ENCODE measurements around the gene YOD1. TPM values are rescaled to one million over a fixed set of nuclear protein-coding genes. Genes with fewer than 3 reads are reported as not detected.
A peak's percentile ranks its signal among the peaks of the same experiment; 100 is the strongest.

Gene YOD1
- total RNA-seq, 1 experiment from 2014 or later = 3.8 TPM

- Histone ChIP-seq H3K27ac (no peak overlapping the region), H3K36me3 (no peaks in the 10 kb centered on the region), H3K4me1 (peaks cover 6% of the 10 kb centered on the region; the same call in 1 of the 2 replicates), H3K27me3 (no peaks in the 10 kb centered on the region), H3K4me3 (no peak overlapping the region), H3K9me3 (replicated peaks) (peaks cover 7% of the 10 kb centered on the region)
- DNase-seq = peak; percentile 44 to 63
Measured at GRCh38 chr1:207004931-207005830, 45.8 kb downstream of the YOD1 start.

- H3K4me1 ChIP-seq = peaks cover 6% of the 10 kb centered on the region; the same call in 1 of the 2 replicates
- peaks cover 7% of the 10 kb centered on the region for H3K9me3 ChIP-seq (replicated peaks)
- no peak for DNase-seq
- H3K27ac ChIP-seq = no peak overlapping the region
- H3K4me3 ChIP-seq = no peak overlapping the region
- H3K36me3 ChIP-seq = no peaks in the 10 kb centered on the region
- H3K27me3 ChIP-seq = no peaks in the 10 kb centered on the region
Measured at GRCh38 chr1:207003210-207003609, 47.8 kb downstream of the YOD1 start.

- H3K27me3 ChIP-seq = no peaks in the 10 kb centered on the region
- no peak overlapping the region for H3K4me3 ChIP-seq
- H3K9me3 ChIP-seq (replicated peaks) = peaks cover 2% of the 10 kb centered on the region
- H3K27ac ChIP-seq = no peak overlapping the region
- peak in 1 of 2 experiments; percentile 19 for DNase-seq
- H3K36me3 ChIP-seq = no peaks in the 10 kb centered on the region
- H3K4me1 ChIP-seq = peaks cover 6% of the 10 kb centered on the region; the same call in 1 of the 2 replicates
Measured at GRCh38 chr1:207002724-207003146, 48.3 kb downstream of the YOD1 start.

GRCh38 chr1:207001492-207002245 is 49.3 kb downstream of the YOD1 start:
- Histone ChIP-seq H3K4me3 (no peak overlapping the region), H3K27ac (no peak overlapping the region), H3K36me3 (no peaks in the 10 kb centered on the region), H3K4me1 (no peaks in the 10 kb centered on the region; the same call in 1 of the 2 replicates), H3K27me3 (no peaks in the 10 kb centered on the region), H3K9me3 (replicated peaks) (no peaks in the 10 kb centered on the region)
- no peak for DNase-seq

GRCh38 chr1:207000651-207001291 is 50.2 kb downstream of the YOD1 start:
- no peaks in the 10 kb centered on the region for H3K9me3 ChIP-seq (replicated peaks)
- no peak overlapping the region for H3K4me3 ChIP-seq
- DNase-seq = peak in 1 of 2 experiments; percentile 30
- no peaks in the 10 kb centered on the region for H3K27me3 ChIP-seq
- no peak overlapping the region for H3K27ac ChIP-seq
- no peaks in the 10 kb centered on the region for H3K36me3 ChIP-seq
- H3K4me1 ChIP-seq = no peaks in the 10 kb centered on the region; the same call in 1 of the 2 replicates

- no peak overlapping the region for H3K27ac ChIP-seq
Measured at GRCh38 chr1:206998816-206999215, 52.2 kb downstream of the YOD1 start.

More at GRCh38 chr1:206998816-206999215, 52.2 kb downstream of the YOD1 start:
- H3K27me3 ChIP-seq = 0 out of 2 replicates have a peak, but pooled peaks cover 5% of the 10 kb centered on the region
- H3K4me3 ChIP-seq = no peak overlapping the region
- H3K4me1 ChIP-seq = no peaks in the 10 kb centered on the region; the same call in 1 of the 2 replicates
- no peaks in the 10 kb centered on the region for H3K36me3 ChIP-seq
- H3K9me3 ChIP-seq (replicated peaks) = no peaks in the 10 kb centered on the region
- no peak for DNase-seq

Other genes starting within 250 kb of the YOD1 start
- not detected in 2 replicates for gene IL20, start 185.6 kb downstream of the YOD1 start, total RNA-seq (2014; rRNA removed; shearing (Covaris generic))
- not detected in 2 replicates for gene IL24, start 153.8 kb downstream of the YOD1 start, total RNA-seq (2014; rRNA removed; shearing (Covaris generic))
- not detected in 2 replicates for gene FCMR, start 129.3 kb downstream of the YOD1 start, total RNA-seq (2014; rRNA removed; shearing (Covaris generic))
- gene PIGR, start 104.7 kb downstream of the YOD1 start, total RNA-seq (2014; rRNA removed; shearing (Covaris generic)) = not detected in 2 replicates
- not detected in 2 replicates for gene FCAMR, start 80.7 kb downstream of the YOD1 start, total RNA-seq (2014; rRNA removed; shearing (Covaris generic))
- gene C1orf116, start 18.5 kb downstream of the YOD1 start, total RNA-seq (2014; rRNA removed; shearing (Covaris generic)) = not detected in 2 replicates
- 0.68 and 1.0 TPM in 2 replicates for gene PFKFB2, start 2.1 kb upstream of the YOD1 start, total RNA-seq (2014; rRNA removed; shearing (Covaris generic))
- not detected in 2 replicates for gene C4BPB, start 37.7 kb upstream of the YOD1 start, total RNA-seq (2014; rRNA removed; shearing (Covaris generic))
- 0.05 and 0.06 TPM in 2 replicates for gene C4BPA, start 53.0 kb upstream of the YOD1 start, total RNA-seq (2014; rRNA removed; shearing (Covaris generic))

All from SJCRH30 (cell line).